Endothelial cell of umbilical vein (primary cell): Measurements from ENCODE around the gene AMN1. TPM values are rescaled to one million over a fixed set of nuclear protein-coding genes. Genes with fewer than 3 reads are reported as not detected.

ENCODE experiments used
- BruUV-seq: library from RNA; stranded (reverse); fragments of 400-500 nt; replicated peaks from 2 replicates; lab custom pipeline; 2021; lab: Mats Ljungman, UMichigan
- CTCF ChIA-PET: fragments of 300-600, 350-600 bp; sonication (Branson Sonifier 250); formaldehyde crosslinking; loops from one replicate; lab custom pipeline; 2021; ENCODE audit warnings: antibody characterized with exemption, inconsistent platforms; lab: Charles Lee
- POLR2A ChIA-PET: fragments of 300-600, 350-600 bp; sonication (Branson Sonifier 250); formaldehyde crosslinking; loops from one replicate; lab custom pipeline; 2021; ENCODE audit warnings: antibody characterized with exemption, inconsistent platforms; lab: Charles Lee
- DNase-seq: peaks from one replicate; pipeline ENCODE4 v3.0.0-alpha.2; 2011; ENCODE audit warnings: low read depth, low spot score
- FAIRE-seq: peaks from 2 replicates; lab custom pipeline; 2011; peaks lifted over from hg19 to GRCh38; lab: Jason Lieb, UNC
- H2AFZ ChIP-seq: 2 replicates; pipeline ENCODE4 v1.6.0; 2012; ENCODE audit warnings: low read depth, low read length, control low read depth, inconsistent platforms
- H3K27ac ChIP-seq: 2 replicates; pipeline ENCODE4 v1.5.1; 2011; ENCODE audit warnings: low read depth, mild to moderate bottlenecking, control low read depth, low read length, moderate library complexity; ENCODE audit not compliant: insufficient read depth
- H3K27me3 ChIP-seq, 2 experiments: 2 replicates each; pipeline versions ENCODE4 v1.6.0 to v1.6.1; 2011; ENCODE audit warnings: low read length in 2 of 2, mixed read lengths in 1 of 2; ENCODE audit not compliant: control insufficient read depth in 2 of 2, insufficient read depth in 2 of 2
- H3K36me3 ChIP-seq, 2 experiments: 2 replicates in 1 of 2; 3 replicates in 1 of 2; pipeline ENCODE4 v1.5.1; 2011; ENCODE audit warnings: low read length in 2 of 2, mild to moderate bottlenecking in 1 of 2, moderate library complexity in 1 of 2; ENCODE audit not compliant: control insufficient read depth in 2 of 2, insufficient read depth in 2 of 2; ENCODE audit errors: extremely low read depth in 1 of 2
- H3K4me1 ChIP-seq: 3 replicates; pipeline ENCODE4 v1.5.1; 2011; ENCODE audit warnings: mild to moderate bottlenecking, low read length; ENCODE audit not compliant: control insufficient read depth, insufficient read depth; ENCODE audit errors: extremely low read depth
- H3K4me2 ChIP-seq: 2 replicates; pipeline ENCODE4 v1.6.1; 2011; ENCODE audit warnings: low read length, control low read depth, mixed read lengths; ENCODE audit not compliant: insufficient read depth
- H3K4me3 ChIP-seq, 3 experiments: fragments of 200-600 bp in 1 of 3; sonication (generic), shearing (Covaris generic) in 1 of 3; replicated peaks in 1 of 3; 2 replicates each; pipeline ENCODE4 v1.5.1; 2011 to 2016; ENCODE audit warnings: control low read depth in 3 of 3, low read length in 3 of 3, mild to moderate bottlenecking in 2 of 3, inconsistent platforms in 1 of 3, low read depth in 1 of 3, moderate library complexity in 1 of 3; ENCODE audit not compliant: insufficient read depth in 1 of 3
- H3K79me2 ChIP-seq: 2 replicates; pipeline ENCODE4 v1.6.0; 2012; ENCODE audit warnings: low read length, inconsistent platforms; ENCODE audit not compliant: control insufficient read depth, insufficient read depth
- H3K9ac ChIP-seq: replicated peaks from 2 replicates; pipeline ENCODE3; 2011; ENCODE audit warnings: low read length, control low read depth; ENCODE audit not compliant: insufficient read depth; ENCODE audit errors: extremely low read depth
- H3K9me1 ChIP-seq: replicated peaks from 3 replicates; pipeline ENCODE4 v1.6.0; 2011; ENCODE audit warnings: mild to moderate bottlenecking, low read length; ENCODE audit not compliant: control insufficient read depth, insufficient read depth; ENCODE audit errors: extremely low read depth
- H3K9me3 ChIP-seq: replicated peaks from 2 replicates; pipeline ENCODE4 v1.5.1; 2012; ENCODE audit warnings: low read length, inconsistent platforms; ENCODE audit not compliant: control insufficient read depth, insufficient read depth
- H4K20me1 ChIP-seq: replicated peaks from 2 replicates; pipeline ENCODE3; 2011; ENCODE audit warnings: mild to moderate bottlenecking, low read length; ENCODE audit not compliant: control insufficient read depth, insufficient read depth; ENCODE audit errors: extremely low read depth
- CTCF ChIP-seq, 2 donors: IDR thresholded peaks; 1 replicate in 1 of 2; 2 replicates in 1 of 2; pipeline ENCODE4 v1.5.1; 2011; ENCODE audit warnings: low read length in 2 of 2, mild to moderate bottlenecking in 2 of 2, moderate library complexity in 2 of 2, control low read depth in 1 of 2, inconsistent platforms in 1 of 2, low read depth in 1 of 2; ENCODE audit not compliant: insufficient read depth in 1 of 2; ENCODE audit errors: extremely low read depth in 1 of 2
- EZH2 ChIP-seq: IDR thresholded peaks from 2 replicates; pipeline ENCODE4 v1.6.1; 2012; ENCODE audit warnings: borderline replicate concordance, low read depth, mild to moderate bottlenecking, moderate library complexity, low read length, inconsistent platforms; ENCODE audit not compliant: severe bottlenecking
- FOS ChIP-seq: IDR thresholded peaks from 2 replicates; pipeline ENCODE4 v1.6.1; 2011; ENCODE audit warnings: mild to moderate bottlenecking, low read length, moderate library complexity, borderline replicate concordance; ENCODE audit not compliant: insufficient read depth
- JUN ChIP-seq: IDR thresholded peaks from 2 replicates; pipeline ENCODE4 v1.6.1; 2011; ENCODE audit warnings: borderline replicate concordance, low read depth; ENCODE audit not compliant: insufficient read length, insufficient read depth
- MYC ChIP-seq: IDR thresholded peaks from one replicate; pipeline ENCODE4 v1.6.1; 2011; ENCODE audit warnings: mild to moderate bottlenecking, low read depth, low read length
- dilution Hi-C: fragments of 300-500 bp; cut with MboI; formaldehyde crosslinking; loops from one replicate; pipeline ENCODE4 v1.15.0; 2019; ENCODE audit warnings: low sequenced_read_pairs; ENCODE audit not compliant: extremely low pct_ligation_motif_present
- intact Hi-C: fragments of 100-400 bp; cut with micrococcal nuclease; formaldehyde crosslinking; loops from one replicate; pipeline ENCODE4 v1.10.0; 2022
- polyA plus RNA-seq, 4 experiments: library from polyadenylated mRNA; depleted of rRNA in 3 of 4; stranded (reverse) in 3 of 4; unstranded in 1 of 4; fragments of >200 nt; gene quantifications; 2 replicates each; pipeline versions ENCODE4 v1.2.1 to v1.2.3, GENCODE V29; 2011 to 2012; ENCODE audit warnings: missing spikeins in 1 of 4
- total RNA-seq: library from RNA; stranded (reverse); gene quantifications from 2 replicates; pipeline ENCODE4 v1.2.3, GENCODE V29; 2021
- TF ChIP-seq, protein P1 (sequence below): IDR thresholded peaks from 2 replicates; pipeline ENCODE4 v1.6.1; 2011; ENCODE audit not compliant: insufficient read depth, insufficient read length

Gene AMN1
- total and polyA plus RNA-seq, 2 donors (not counting 3 experiments of a cell fraction or from before 2014, with no cell fraction given), result 8.5 to 18.0 TPM

- H3K4me1 ChIP-seq, result no peaks in the 10 kb centered on the region
- no peak overlapping the region for H2AFZ ChIP-seq
- H3K9me1 ChIP-seq, result no peaks in the 10 kb centered on the region
- H3K9ac ChIP-seq, result no peak overlapping the region
- H3K4me3 ChIP-seq, result no peak overlapping the region
- CTCF ChIA-PET, result no interaction called here
- H3K9me3 ChIP-seq, result no peaks in the 10 kb centered on the region
- POLR2A ChIA-PET, result interaction anchor here (0.6 kb wide), 1 partner anchor 58 kb away, joined by 5 read pairs; no protein-coding TSS in a partner anchor
- no peaks in the 10 kb centered on the region for H3K79me2 ChIP-seq
- no peak overlapping the region for H3K27ac ChIP-seq
- FAIRE-seq (no peak), DNase-seq (no peak)
- dilution Hi-C loops (no loop called here), intact Hi-C loops (no loop called here)
- no TSS peak for BruUV-seq
- H3K4me2 ChIP-seq, result no peak overlapping the region
- TF ChIP-seq CTCF (IDR thresholded peaks at IDR 0.05; ENCODE audit: extremely low read depth in 1 of 2, insufficient read depth in 1 of 2, low read depth in 1 of 2, low read length in 2 of 2) (no peak), FOS (no peak), JUN (no peak), MYC (no peak), EZH2 (no peak)
- TF ChIP-seq, protein P1, sequence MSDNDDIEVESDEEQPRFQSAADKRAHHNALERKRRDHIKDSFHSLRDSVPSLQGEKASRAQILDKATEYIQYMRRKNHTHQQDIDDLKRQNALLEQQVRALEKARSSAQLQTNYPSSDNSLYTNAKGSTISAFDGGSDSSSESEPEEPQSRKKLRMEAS, result no peak
- no peaks in the 10 kb centered on the region for H4K20me1 ChIP-seq
- no peaks in the 10 kb centered on the region for H3K27me3 ChIP-seq
- H3K36me3 ChIP-seq, result no peaks in the 10 kb centered on the region
Observed at GRCh38 chr12:31664038-31664437, 64.8 kb downstream of the AMN1 start.
